ENCODE measurements around the gene STARD3. TPM values are rescaled to one million over a fixed set of nuclear protein-coding genes. Genes with fewer than 3 reads are reported as not detected.

Gene STARD3
- 89.9 and 212 TPM in 2 replicates for total RNA-seq (2011; cell fraction: chromatin; rRNA removed; ENCODE audit: low replicate concordance)
- 162 and 190 TPM in 2 replicates for total RNA-seq (2011; cell fraction: nucleolus; rRNA removed)
- total RNA-seq (2011; cell fraction: nucleoplasm; rRNA removed): 132 TPM in 2 replicates
- 41.1 and 46.0 TPM in 2 replicates for total RNA-seq (2014; rRNA removed)
- 18.6 and 22.0 TPM in 2 replicates for total RNA-seq (2014; rRNA removed; fragmentation: Illumina TruSeq; extraction: Trizol)
- 31.6 and 32.1 TPM in 2 replicates for total RNA-seq (2015; rRNA removed; fragmentation: Illumina TruSeq; extraction: Trizol)
- total RNA-seq (2021): 60.2 and 69.3 TPM in 2 replicates
- polyA plus RNA-seq (2011; rRNA removed): 64.4 and 64.9 TPM in 2 replicates
- polyA plus RNA-seq (2011; cell fraction: cytosol; rRNA removed): 45.8 and 114 TPM in 2 replicates
- 254 and 418 TPM in 2 replicates for polyA plus RNA-seq (2011; cell fraction: nucleus; rRNA removed)
- 58.5 and 83.7 TPM in 2 replicates for polyA plus RNA-seq (2012)
- 51.1 and 62.4 TPM in 2 replicates for polyA plus RNA-seq (2014; fragmentation: Illumina TruSeq; extraction: Trizol)
- 1 to 10 TPM in 1 of 2 experiments, under 1 TPM in 1; 0.63 to 1.9 TPM for polyA plus RNA-seq (2014; fragmentation: Nextera tagmentation; extraction: Ambion mirVana)
- polyA plus RNA-seq (2014; rRNA removed): 79.9 and 87.0 TPM in 2 replicates
- polyA minus RNA-seq (2011; rRNA and poly(A)+ RNA removed): 27.4 and 54.1 TPM in 2 replicates
- polyA minus RNA-seq (2011; cell fraction: cytosol; rRNA and poly(A)+ RNA removed): 25.1 and 39.6 TPM in 2 replicates
- polyA minus RNA-seq (2011; cell fraction: nucleus; rRNA and poly(A)+ RNA removed): 62.2 and 85.6 TPM in 2 replicates
- percentile 73 among the genes with signal in this experiment for Bru-seq, nascent RNA
- BruChase-seq, experiment 1, labeled RNA remaining after a 2-hour chase: percentile 62 among the genes with signal in this experiment
- BruChase-seq, experiment 2, labeled RNA remaining after a 6-hour chase: percentile 63 among the genes with signal in this experiment
- long read RNA-seq, experiment 1, transcript STARD3-201 (15 exons, 2,132 nt): major isoform, 97 of 274 reads
- long read RNA-seq, experiment 1, partial matches to known transcripts: 130 of 274 reads
- long read RNA-seq, experiment 1, other reads (novel, unspliced or antisense): 44 of 274 reads
- long read RNA-seq, experiment 2, transcript STARD3-201 (15 exons, 2,132 nt): major isoform, 27 of 67 reads
- long read RNA-seq, experiment 2, partial matches to known transcripts: 8 of 67 reads
- long read RNA-seq, experiment 2, other reads (novel, unspliced or antisense): 29 of 67 reads
- long read RNA-seq, experiment 3, transcript STARD3-201 (15 exons, 2,132 nt): major isoform, 39 of 53 reads
- long read RNA-seq, experiment 3, partial matches to known transcripts: 4 of 53 reads
- long read RNA-seq, experiment 3, other reads (novel, unspliced or antisense): 10 of 53 reads

DNA sequence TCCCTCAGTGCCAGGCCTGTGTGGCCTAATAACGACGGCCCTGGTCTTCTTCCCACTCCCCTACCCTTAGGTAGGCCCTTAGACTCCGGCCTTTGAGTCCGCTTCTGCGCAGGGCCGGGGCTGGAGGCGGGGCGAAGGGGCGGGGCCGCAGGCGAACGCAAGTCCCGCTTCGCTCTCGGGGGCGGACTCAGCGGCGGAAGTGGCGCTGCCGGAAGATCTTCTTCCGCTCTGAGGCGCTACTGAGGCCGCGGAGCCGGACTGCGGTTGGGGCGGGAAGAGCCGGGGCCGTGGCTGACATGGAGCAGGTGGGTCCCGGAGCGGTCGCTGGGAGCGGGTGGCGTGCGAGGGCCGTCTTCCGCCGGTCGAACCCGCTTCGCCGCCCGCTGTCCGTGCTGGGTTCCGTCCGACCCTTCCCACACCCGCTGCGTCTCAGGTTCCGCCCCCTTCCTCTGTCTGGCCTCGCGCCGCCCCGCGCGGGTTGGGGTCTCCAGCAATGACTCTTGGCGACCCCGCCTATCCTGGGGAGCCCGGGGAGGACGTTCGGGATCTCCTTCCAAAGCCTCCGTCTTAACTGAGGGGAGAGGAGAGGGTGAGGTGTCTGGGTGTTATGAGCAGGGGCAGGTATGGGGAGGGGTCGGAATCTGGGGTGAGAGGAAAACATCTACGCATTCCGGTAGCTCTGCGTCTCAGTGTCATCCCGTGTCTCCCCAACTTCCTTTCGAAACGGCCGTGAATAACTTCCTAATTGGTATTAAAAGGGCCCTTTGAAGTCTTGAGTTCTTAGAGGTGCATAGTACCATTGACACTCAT lies at the start of gene STARD3:
Gene STARD3 (plus strand): TSS at position 218 of the 810 bp plus-strand sequence. CDS start 16,388 bp downstream, outside the sequence.
- WGBS (ENCODE audit: insufficient coverage, low coverage, missing lambda C conversion rate): 2% methylated on average over 51 of the region's 69 CpGs
- TF ChIP-seq, protein P1, sequence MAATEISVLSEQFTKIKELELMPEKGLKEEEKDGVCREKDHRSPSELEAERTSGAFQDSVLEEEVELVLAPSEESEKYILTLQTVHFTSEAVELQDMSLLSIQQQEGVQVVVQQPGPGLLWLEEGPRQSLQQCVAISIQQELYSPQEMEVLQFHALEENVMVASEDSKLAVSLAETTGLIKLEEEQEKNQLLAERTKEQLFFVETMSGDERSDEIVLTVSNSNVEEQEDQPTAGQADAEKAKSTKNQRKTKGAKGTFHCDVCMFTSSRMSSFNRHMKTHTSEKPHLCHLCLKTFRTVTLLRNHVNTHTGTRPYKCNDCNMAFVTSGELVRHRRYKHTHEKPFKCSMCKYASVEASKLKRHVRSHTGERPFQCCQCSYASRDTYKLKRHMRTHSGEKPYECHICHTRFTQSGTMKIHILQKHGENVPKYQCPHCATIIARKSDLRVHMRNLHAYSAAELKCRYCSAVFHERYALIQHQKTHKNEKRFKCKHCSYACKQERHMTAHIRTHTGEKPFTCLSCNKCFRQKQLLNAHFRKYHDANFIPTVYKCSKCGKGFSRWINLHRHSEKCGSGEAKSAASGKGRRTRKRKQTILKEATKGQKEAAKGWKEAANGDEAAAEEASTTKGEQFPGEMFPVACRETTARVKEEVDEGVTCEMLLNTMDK (IDR thresholded peaks at IDR 0.05; ENCODE audit: borderline replicate concordance, insufficient read depth, low read depth, low read length, poor library complexity, severe bottlenecking): no peak
- TF ChIP-seq ZNF134 (CRISPR knock-in tag; conservative IDR thresholded peaks at IDR 0.05) (no peak), TSC22D4 (tag; IDR thresholded peaks at IDR 0.05) (no peak), ZNF444 (CRISPR knock-in tag; IDR thresholded peaks at IDR 0.05) (no peak), SMARCA5 (IDR thresholded peaks at IDR 0.05) (no peak), ZNF23 (CRISPR knock-in tag; IDR thresholded peaks at IDR 0.05) (no peak), NR4A1 (CRISPR knock-in tag; IDR thresholded peaks at IDR 0.05) (no peak), NR4A1 (tag; IDR thresholded peaks at IDR 0.05) (no peak; the same call in 1 of the 2 replicates), PHF21A (IDR thresholded peaks at IDR 0.05; ENCODE audit: borderline replicate concordance, low read depth) (peak; percentile 47; the same call in 1 of the 2 replicates), ASH1L (IDR thresholded peaks at IDR 0.05; ENCODE audit: borderline replicate concordance, low read depth, partially characterized antibody) (no peak), BCOR (IDR thresholded peaks at IDR 0.05) (no peak; the same call in 1 of the 2 replicates), SMARCC2 (IDR thresholded peaks at IDR 0.05; ENCODE audit: low read depth) (no peak), GATAD2B (IDR thresholded peaks at IDR 0.05; ENCODE audit: borderline replicate concordance) (no peak), RNF2 (IDR thresholded peaks at IDR 0.05) (peak; percentile 52; the same call in 1 of the 2 replicates), SIRT6 (IDR thresholded peaks at IDR 0.05; ENCODE audit: low read depth, low read length) (no peak), ZNF445 (CRISPR knock-in tag; IDR thresholded peaks at IDR 0.05; ENCODE audit: low read depth) (no peak), SETDB1 (IDR thresholded peaks at IDR 0.05; ENCODE audit: low read length) (no peak)

More for the DNA sequence above, at the start of gene STARD3:
- Histone ChIP-seq H3K4me3 (peak within 1 kb of the TSS; percentile 78), H3K9me1 (ENCODE audit: control insufficient read depth, insufficient read depth, low read length) (no peaks in the 10 kb centered on the region), H3K79me2 (ENCODE audit: control insufficient read depth, insufficient read depth, low read length) (peaks cover 51% of the 10 kb centered on the region), H4K20me1 (replicated peaks; ENCODE audit: control insufficient read depth, insufficient read depth, low read length) (peaks cover 16% of the 10 kb centered on the region; the same call in 1 of the 2 replicates), H3K9ac (ENCODE audit: insufficient read depth in 1 of 2, low read depth in 2 of 2, low read length in 2 of 2) (peak within 1 kb of the TSS; percentile 86 to 96), H3K9me3 (replicated peaks; ENCODE audit: control insufficient read depth, insufficient read depth, low read depth, low read length) (no peaks in the 10 kb centered on the region), H3K27me3 (ENCODE audit: control insufficient read depth in 2 of 2, insufficient read depth in 2 of 2, low read length in 2 of 2) (no peaks in the 10 kb centered on the region), H3K4me1 (replicated peaks in 1 of 2; ENCODE audit: control insufficient read depth in 2 of 2, insufficient read depth in 2 of 2, low read length in 2 of 2) (peaks cover 58% of the 10 kb centered on the region in 2 experiments), H3K27ac (ENCODE audit: extremely low read depth, low read depth, low read length) (peak within 1 kb of the TSS; percentile 91), H3K4me2 (ENCODE audit: insufficient read depth, low read length) (peak within 1 kb of the TSS; percentile 94), H3K36me3 (ENCODE audit: control insufficient read depth, insufficient read depth, low read length) (peaks cover 11% of the 10 kb centered on the region; the same call in 2 of the 3 replicates), H2AFZ (ENCODE audit: low read depth, low read length) (peak within 1 kb of the TSS; percentile 89)
- FAIRE-seq: peak; percentile 67
- intact Hi-C loops (cut with micrococcal nuclease) (no loop called here), in situ Hi-C loops (cut with MboI) (no loop called here)
- no TSS peak for BruUV-seq (replicated peaks)
- ATAC-seq: peak; percentile 94
- peak; percentile 92 to 93 (median 92) for DNase-seq (ENCODE audit: extremely low read depth in 1 of 4, low spot score in 3 of 4)
- POLR2A ChIA-PET: interaction anchor here (0.6 to 1.5 kb wide), 10 partner anchors 10 to 108 kb away, joined by 3 to 9 read pairs (median 4); partner anchors contain the start of gene TCAP
- CTCF ChIA-PET (ENCODE audit: low intra/inter-chr PET ratio): no interaction called here
